ENCODE measurements around the gene HAAO.
"Not testable (repeated sequence)": the region's sequence is repeated elsewhere in the genome, so short reads cannot be mapped to it uniquely, and the experiment has no call there.

Gene HAAO

DNA sequence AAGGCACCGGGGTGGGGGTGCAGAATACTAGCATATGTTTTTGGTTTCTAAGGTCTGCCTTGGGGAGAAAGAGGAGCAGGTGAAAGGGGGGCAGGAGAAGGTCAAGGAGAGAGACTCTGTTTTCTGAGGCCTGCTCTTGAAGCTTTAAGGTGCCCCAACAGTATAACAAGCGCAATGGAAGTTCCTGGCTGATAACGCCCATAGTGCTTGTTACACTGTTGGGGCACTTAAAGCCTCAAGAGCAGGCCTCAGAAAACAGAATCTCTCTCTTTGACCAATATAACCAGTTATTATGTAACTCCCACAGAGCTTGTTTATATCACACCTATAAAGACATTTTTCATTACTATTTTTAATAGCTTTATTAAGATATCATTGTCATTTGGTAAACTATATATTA is 45.0 kb downstream of the HAAO start:
- DNase-seq (ENCODE audit: low read depth): no peak

DNA sequence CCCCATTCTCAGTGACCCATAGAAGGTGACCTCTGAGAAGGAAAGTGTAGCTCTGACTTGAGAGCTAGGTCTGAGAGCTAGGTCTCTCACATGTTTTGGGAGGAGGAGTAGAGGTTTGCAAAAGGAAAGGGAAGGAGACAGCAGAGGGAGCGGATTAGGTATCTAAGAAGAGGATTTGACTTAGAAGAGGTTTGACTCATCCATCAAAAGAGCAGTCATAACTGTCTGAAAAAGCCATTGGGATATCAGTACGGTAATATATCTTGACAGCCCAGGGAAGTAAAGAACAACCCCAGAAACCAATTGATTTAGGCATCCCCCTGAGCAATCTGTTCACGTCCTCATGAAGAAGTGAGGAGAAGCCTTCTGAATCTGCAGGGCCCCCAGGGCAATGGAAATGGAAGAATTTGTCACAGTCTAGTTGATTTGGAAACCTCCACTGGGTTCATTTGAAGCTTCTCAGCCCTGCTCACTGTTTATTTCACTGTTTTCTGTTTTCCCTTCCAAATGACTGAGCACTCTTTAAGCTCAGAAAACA is 47.8 kb downstream of the HAAO start:
- no peak for DNase-seq (ENCODE audit: low read depth)

GRCh38 chr2:42743659-42743990 is 48.8 kb downstream of the HAAO start:
- DNase-seq (ENCODE audit: low read depth): no peak

- DNase-seq (ENCODE audit: low read depth): no peak
These were observed 49.4 kb downstream of the HAAO start for GRCh38 chr2:42742740-42743658.

DNA sequence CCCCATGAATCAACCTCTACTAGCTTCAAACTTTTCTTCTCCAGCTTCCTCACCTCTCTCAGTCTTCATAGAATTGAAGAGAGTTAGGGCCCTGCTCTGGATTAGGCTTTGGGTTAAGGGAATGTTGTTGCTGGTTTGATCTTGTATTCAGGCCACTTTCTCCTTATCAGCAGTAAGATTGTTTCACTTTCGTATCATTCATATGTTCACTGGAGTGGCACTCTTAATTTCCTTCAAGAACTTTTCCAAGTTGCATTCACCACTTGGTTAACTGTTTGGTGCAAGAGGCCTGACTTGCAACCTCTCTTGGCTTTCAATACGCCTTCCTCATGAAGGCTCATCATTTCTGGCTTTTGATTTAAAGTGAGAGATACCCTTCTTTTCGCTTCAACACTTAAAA is 51.2 kb downstream of the HAAO start:
- no peak for DNase-seq (ENCODE audit: low read depth)

DNA sequence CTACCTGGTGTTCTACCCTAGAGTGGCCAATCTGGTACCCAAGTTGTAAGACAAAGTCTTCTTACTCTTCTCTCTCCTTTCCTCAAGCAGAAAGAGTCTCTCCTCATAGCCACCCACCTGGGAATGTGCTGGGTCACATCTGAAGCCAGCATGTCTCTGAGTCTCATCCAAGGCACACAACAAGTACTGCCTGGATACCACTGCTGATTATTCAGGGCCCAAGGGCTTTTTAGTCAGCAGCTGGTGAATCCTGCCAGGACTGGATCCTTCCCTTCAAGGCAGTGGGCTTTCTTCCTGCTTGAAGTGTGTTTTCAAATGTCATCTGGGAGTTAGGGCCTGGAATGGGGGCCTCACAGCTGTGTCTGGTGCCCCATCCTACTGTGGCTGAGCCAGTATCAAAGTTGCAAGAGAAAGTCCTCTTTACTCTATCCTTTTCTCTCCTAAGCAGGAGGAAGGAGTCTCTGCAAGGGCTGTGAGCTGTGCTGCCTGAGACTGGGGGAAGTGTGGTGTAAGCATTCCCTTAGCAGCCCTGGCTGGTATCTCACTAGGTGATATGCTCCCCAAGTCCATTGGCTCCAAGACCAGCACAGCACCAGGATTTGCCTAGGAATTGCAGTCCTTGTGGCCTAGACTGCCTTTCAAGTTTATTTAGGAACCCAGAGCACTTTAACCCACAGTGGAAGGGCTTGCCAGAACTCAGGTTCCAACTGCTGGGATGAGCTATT is 55.6 kb downstream of the HAAO start:
- DNase-seq (ENCODE audit: low read depth): no peak

GRCh38 chr2:42733852-42734251 is 58.5 kb downstream of the HAAO start:
- DNase-seq (ENCODE audit: low read depth): no peak

DNA sequence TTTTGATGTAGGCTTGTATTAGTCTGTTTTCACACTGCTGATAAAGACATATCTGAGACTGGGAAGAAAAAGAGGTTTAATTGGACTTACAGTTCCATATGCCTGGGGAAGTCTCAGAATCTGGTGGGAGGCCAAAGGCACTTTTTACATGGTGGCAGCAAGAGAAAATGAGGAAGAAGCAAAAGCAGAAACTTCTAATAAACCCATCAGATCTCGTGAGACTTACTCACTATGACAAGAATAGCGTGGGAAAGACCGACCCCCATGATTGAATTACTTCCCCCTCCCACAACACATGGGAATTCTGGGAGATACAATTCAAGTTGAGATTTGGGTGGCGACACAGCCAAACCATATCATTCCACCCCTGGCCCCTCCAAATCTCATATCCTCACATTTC is 61.1 kb downstream of the HAAO start:
- DNase-seq (ENCODE audit: low read depth): not testable (repeated sequence)

DNA sequence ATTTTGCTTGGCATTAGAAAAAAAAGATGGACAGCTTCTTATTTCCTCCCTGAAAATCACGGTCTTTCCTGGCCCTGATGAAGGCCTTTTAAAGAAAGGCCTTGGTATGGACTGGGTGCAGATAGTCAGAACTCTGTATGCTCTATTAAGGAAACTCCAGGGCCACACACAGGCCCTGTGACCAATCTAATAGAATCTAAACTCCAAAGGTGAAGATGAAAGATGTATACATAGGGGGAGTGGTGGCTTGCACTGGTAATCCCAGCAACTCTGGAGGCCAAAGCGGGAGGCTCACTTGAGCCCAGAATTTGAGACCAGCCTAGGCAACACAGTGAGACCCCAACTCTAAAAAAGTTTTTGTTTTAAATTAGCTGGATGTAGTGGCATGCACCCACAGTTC is 65.7 kb downstream of the HAAO start:
- DNase-seq (ENCODE audit: low read depth): no peak

GRCh38 chr2:42725657-42726056 is 66.7 kb downstream of the HAAO start:
- DNase-seq (ENCODE audit: low read depth): no peak

GRCh38 chr2:42724886-42725285 is 67.5 kb downstream of the HAAO start:
- no peak for DNase-seq (ENCODE audit: low read depth)

DNA sequence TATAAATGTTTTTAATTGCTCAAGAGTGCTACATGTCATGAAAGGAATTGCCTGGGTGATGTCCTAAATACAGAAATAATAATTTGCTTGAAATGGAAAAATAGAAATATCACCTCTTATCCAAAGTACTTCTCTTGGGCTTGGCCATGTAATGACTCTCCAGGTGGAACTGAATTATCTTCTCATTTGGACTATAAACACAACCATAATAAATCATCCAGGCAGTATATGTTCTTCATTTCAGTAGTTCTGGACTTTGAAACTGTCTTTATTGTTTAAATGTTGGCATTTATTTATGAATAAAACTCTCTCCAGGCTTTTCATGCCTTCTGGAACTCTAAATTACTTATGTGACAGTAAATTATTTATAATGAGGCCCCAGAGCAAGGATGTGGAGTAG is 68.9 kb downstream of the HAAO start:
- DNase-seq (ENCODE audit: low read depth): no peak

GRCh38 chr2:42722320-42723190 is 69.8 kb downstream of the HAAO start:
- DNase-seq (ENCODE audit: low read depth): no peak

- DNase-seq (ENCODE audit: low read depth): no peak
These were observed 70.5 kb downstream of the HAAO start for GRCh38 chr2:42721898-42722297.
